GM12872 (cell line): Measurements from ENCODE around the gene MTMR2.

Source experiments
- CTCF ChIP-seq: IDR thresholded peaks from 3 replicates; pipeline ENCODE4 v1.5.1; 2011; ENCODE audit warnings: low read depth, mild to moderate bottlenecking, low read length, moderate library complexity; ENCODE audit not compliant: insufficient read depth

The MTMR2 gene

DNA sequence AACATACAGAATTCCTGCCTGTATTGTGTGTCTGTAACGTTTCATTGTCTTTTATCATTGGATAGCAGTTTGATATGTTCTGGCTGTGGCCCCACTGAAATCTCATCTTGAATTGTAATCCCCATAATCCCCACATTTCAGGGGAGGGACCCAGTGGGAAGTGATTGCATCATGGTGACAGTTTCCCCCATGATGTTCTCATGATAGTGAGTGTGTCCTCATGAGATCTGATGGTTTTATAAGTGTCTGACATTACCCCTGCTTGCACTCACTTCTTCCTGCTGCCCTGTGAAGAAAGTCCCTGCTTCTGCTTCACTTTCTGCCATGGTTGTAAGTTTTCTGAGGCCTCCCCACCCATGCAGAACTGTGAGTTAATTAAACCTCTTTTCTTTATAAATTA lies 19.6 kb upstream of the MTMR2 start:
- no peak for TF ChIP-seq CTCF

DNA sequence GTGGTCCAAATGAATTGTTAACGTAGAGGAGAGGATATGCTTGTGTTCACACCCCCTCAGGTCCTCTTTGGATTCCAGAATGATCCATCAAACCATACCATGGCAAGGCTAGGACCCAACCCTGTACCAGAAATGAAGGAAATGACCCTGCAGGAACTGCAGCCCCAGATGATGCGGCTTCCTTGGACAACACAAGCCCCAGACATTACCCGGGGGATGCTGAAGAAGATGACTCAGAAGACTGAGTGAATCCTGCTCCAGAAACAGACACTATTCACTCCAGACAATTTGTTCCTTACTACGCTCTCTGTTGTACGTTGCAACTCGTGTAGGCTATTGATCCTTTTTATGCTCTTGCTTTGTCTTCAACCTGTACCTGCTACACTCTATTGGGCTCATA lies 15.2 kb upstream of the MTMR2 start:
- no peak for TF ChIP-seq CTCF

DNA sequence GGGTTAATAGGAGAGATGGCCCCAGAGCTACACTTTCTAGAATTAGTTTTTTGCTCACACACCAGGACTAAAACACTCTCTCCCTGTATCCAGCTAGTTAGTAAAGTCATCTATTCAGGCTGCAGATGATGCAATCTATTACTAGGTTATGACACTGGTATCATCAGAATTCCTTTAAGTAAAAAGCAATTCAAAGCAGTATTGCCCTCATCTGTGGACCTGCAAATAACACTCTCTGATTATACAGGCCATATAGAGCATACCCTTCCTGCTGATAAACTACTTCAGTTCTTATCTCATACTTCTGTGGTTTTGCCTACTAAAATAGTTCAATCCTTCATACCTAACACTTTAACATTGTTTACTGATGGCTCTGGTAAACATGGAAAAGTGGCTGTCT lies 13.5 kb upstream of the MTMR2 start:
- no peak for TF ChIP-seq CTCF

- TF ChIP-seq CTCF: no peak
Measured at GRCh38 chr11:95933594-95933993, 9.7 kb upstream of the MTMR2 start.

DNA sequence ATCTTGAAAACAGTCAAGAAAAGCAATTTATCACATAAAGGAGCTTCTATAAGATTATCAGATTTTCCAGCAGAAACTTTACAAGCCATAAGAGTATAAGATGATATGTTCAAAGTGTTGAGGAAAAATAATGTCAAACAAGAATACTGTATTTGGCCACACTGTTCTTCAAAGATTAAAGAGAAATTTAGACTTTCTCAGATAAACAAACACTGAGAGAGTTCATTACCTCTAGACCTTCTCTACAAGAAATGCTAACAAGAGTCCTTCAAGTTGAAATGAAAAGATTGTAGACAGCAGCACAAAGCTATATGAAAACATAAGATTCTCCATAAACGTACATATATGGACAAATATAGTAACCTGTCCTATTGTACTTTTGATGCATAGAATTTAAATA lies 8.0 kb upstream of the MTMR2 start:
- TF ChIP-seq CTCF: no peak

- TF ChIP-seq CTCF: no peak
Measured at GRCh38 chr11:95930948-95931347, 7.0 kb upstream of the MTMR2 start.

DNA sequence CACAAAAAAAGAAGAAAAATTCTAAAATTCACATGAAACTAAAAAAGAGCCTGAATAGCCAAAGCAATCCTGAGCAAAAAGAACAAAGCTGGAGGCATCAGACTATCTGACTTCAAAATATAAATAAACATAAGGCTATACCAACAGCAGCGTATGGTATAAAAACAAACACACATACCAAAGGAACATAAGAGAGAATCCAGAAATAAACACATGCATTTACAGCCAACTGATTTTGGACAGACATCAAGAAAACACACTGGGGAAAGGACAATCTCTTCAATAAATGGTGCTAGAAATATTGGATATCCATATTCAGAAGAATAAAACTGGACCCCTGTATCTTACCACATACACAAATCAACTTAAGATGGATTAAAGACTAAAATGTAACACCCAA lies 2.8 kb upstream of the MTMR2 start:
- TF ChIP-seq CTCF: no peak

DNA sequence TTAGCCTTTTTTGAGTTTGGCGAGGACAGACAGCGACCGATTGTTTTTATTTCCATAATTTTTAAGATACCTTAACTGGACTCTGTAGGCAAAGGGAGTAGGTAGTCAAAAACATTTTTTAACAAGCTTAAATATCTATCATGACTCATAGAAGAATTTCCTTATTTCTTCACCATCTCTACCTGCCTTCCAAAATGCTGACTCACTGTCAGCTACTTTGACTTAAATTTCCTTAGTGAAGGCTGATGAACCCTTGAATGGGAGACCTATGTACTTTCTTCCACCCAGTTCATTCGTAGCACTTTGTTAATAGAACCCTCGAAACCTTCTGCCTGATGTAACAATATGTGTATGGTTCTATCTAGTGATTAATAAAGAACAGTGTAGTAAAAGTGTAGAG lies 1.1 kb upstream of the MTMR2 start:
- no peak for TF ChIP-seq CTCF
